ENCODE results near the gene ENDOG. TPM values are rescaled to one million over a fixed set of nuclear protein-coding genes. Genes with fewer than 3 reads are reported as not detected.
A peak's percentile ranks its signal among the peaks of the same experiment; 100 is the strongest.
"Not testable (repeated sequence)": the region's sequence is repeated elsewhere in the genome, so short reads cannot be mapped to it uniquely, and the experiment has no call there.

ENDOG gene
- polyA plus RNA-seq, 3 donors from 2014 or later, result 18.4 to 34.0 (median 24.7) TPM

DNA sequence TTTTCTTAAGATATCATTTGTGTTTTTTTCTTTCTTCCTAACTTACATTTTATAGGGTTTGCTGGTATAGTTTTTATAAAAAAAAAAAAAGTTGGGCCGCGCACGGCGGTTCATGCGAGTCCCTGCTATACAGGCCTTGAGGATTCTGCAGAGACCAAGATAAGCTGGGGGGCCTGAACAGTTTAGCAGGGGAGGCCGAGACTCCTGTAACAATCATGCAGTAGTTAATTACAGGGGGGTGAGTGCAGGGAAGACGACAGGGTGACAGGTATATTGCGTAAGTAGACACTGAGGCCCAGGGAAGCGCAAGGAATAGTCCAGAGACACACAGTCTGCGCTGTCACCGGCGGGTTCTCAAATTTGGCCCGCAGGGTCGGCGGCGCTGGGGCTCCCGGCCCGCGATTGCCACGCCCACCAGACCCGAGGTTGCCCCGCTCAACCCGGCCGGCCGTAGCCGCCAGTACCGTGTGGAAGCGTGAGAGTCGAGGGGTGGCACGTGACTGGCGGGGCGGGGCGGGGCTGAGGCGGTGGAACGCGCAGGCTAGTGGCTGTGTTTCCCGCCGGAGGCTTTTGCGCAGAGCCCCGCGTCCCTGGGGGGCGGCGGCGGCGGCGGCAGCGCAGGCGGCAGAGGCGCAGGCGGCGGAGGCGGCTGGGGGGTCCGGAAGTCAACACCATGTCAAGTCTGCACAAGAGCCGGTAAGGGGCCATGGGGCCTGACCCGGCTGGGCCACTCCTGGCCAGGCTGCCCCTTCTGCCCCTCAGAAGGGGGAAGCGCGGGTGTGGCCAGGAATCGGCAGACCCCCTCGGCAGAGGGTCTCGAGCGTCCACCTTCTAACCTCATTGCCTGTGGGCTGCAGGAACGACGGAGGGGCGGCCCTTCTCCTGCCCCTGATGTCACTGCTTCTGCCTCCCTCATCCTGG, 31.4 kb upstream of the ENDOG start, which contains the start of gene TBC1D13:
TBC1D13 (plus strand) TSS at position 573 of the 921 bp plus-strand sequence; CDS start at position 674, 101 bp downstream.
- Mint-ChIP-seq H3K4me3 (peak within 1 kb of the TSS; percentile 87 to 92 (median 90)), H3K36me3 (no peaks in the 10 kb centered on the region), H3K9me3 (no peaks in the 10 kb centered on the region), H3K27ac (peak within 1 kb of the TSS; percentile 80 to 95 (median 94)), H3K4me1 (peaks cover 21 to 28% of the 10 kb centered on the region in 2 donors), H3K27me3 (ENCODE audit: low read depth in 3 of 3) (peaks cover 0 to 7% (median 0%) of the 10 kb centered on the region in 3 donors)
- DNase-seq, result peak; percentile 91 to 92 (median 92)

GRCh38 chr9:128787659-128788058, 30.6 kb upstream of the ENDOG start:
- no peak for DNase-seq
- peaks cover 0 to under 1% (median under 1%) of the 10 kb centered on the region in 3 donors for H3K36me3 Mint-ChIP-seq
- peak overlapping the region; percentile 87 to 92 (median 90) for H3K4me3 Mint-ChIP-seq
- peaks cover 21 to 28% of the 10 kb centered on the region in 2 donors for H3K4me1 Mint-ChIP-seq
- peak overlapping the region; percentile 80 to 95 (median 94) for H3K27ac Mint-ChIP-seq
- peaks cover 0 to 7% (median 0%) of the 10 kb centered on the region in 3 donors for H3K27me3 Mint-ChIP-seq (ENCODE audit: low read depth in 3 of 3)
- H3K9me3 Mint-ChIP-seq, result no peaks in the 10 kb centered on the region

GRCh38 chr9:128788445-128788844, 29.9 kb upstream of the ENDOG start:
- Mint-ChIP-seq H3K27ac (peak overlapping the region; percentile 53 to 95 (median 86)), H3K4me3 (peak overlapping the region; percentile 87 to 92 (median 90)), H3K9me3 (no peaks in the 10 kb centered on the region), H3K4me1 (peaks cover 21 to 36% of the 10 kb centered on the region in 2 donors), H3K36me3 (peaks cover 0 to 9% (median 4%) of the 10 kb centered on the region in 3 donors), H3K27me3 (ENCODE audit: low read depth in 3 of 3) (peaks cover 0 to 7% (median 0%) of the 10 kb centered on the region in 3 donors)
- no peak for DNase-seq

DNA sequence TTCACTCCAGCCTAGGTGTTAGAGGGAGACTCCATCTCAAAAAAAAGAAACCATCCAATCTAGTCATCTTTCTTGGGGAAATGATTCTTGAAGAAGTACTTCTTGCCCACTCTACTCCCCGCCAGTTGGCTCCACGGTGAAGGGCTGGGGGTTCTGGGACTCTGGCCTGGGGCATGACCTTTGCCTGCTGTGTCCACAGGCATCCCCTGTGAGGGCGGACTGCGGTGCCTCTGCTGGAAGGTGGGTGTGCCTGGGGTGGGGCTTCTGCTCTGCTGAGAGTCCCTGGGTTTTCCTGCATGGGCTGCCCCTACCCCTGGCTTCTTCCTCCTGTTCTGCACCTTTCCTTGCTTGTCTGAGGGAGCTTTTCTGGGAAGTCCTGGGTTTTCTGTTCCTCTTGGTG, 27.8 kb upstream of the ENDOG start:
- Mint-ChIP-seq H3K36me3 (peaks cover 4 to 14% (median 5%) of the 10 kb centered on the region in 3 donors), H3K4me1 (peaks cover 21 to 42% of the 10 kb centered on the region in 2 donors), H3K9me3 (no peaks in the 10 kb centered on the region), H3K4me3 (peak overlapping the region in 1 of 5 donors; percentile 3), H3K27ac (peak overlapping the region in 1 of 6 donors; percentile 61), H3K27me3 (ENCODE audit: low read depth in 3 of 3) (peaks cover 0 to 6% (median 0%) of the 10 kb centered on the region in 3 donors)
- DNase-seq, result no peak

- peaks cover 18 to 42% of the 10 kb centered on the region in 2 donors for H3K4me1 Mint-ChIP-seq
- H3K4me3 Mint-ChIP-seq, result no peak overlapping the region
- no peak overlapping the region for H3K27ac Mint-ChIP-seq
- H3K27me3 Mint-ChIP-seq (ENCODE audit: low read depth in 3 of 3), result no peaks in the 10 kb centered on the region
- no peaks in the 10 kb centered on the region for H3K9me3 Mint-ChIP-seq
- H3K36me3 Mint-ChIP-seq, result peaks cover 4 to 14% (median 5%) of the 10 kb centered on the region in 3 donors
- no peak for DNase-seq
Measured at GRCh38 chr9:128792134-128792533, 26.2 kb upstream of the ENDOG start.

DNA sequence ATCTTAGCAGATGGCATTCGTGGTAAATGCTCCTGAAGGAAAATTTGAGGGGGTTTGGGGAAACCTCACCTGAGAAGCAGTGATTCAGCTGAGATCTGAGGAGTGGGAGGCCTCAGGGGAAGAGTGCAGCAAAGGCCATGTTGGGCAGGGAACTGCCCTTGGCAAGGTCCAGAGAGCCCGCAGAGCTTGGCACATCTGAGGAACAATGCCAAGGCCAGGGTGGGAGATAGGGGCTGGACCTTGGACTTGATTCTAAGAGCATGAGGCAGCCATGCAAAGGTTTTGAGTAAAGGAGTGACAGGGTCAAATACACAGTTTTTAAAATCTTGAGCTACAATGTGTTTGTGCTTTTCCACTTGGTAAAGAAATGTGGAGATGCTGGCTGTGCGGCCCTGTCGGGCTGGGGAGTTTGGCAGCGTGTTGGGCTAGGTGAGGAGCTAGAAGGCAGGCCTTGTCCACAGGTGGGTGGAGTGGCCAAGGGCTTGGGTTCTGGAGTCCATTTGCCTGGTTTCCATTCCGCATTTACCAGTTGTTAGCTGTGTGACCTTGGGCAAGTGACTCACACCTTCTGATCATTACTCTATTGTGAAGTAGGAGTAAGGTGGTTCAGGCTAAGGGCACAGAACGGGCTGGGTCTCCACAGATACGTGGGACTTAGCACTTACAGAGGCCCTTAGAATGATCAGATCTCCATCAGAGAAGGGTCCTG, 25.2 kb upstream of the ENDOG start:
- DNase-seq, result no peak
- Mint-ChIP-seq H3K9me3 (no peaks in the 10 kb centered on the region), H3K27ac (peak overlapping the region in 2 of 6 donors; percentile 24 to 65), H3K36me3 (peaks cover 4 to 14% (median 5%) of the 10 kb centered on the region in 3 donors), H3K4me1 (peaks cover 9 to 34% of the 10 kb centered on the region in 2 donors), H3K27me3 (ENCODE audit: low read depth in 3 of 3) (no peaks in the 10 kb centered on the region), H3K4me3 (no peak overlapping the region)

DNA sequence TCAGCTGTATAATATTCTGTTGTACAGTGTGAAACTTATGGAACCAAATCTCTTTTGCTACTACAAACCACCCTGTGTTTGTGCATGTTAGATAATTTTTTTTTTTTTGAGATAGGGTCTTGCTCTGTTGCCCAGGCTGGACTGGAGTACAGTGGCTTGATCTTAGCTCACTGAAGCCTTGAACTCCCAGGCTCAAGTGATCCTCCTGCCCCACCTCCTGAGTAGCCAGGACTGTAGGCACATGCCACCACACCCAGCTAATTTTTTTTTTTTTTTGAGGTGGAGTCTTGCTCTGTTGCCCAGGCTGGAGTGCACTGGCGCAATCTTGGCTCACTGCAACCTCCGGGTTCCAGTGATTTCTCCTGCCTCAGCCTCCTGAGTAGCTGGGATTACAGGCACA, 23.3 kb upstream of the ENDOG start:
- not testable (repeated sequence) for H3K9me3 Mint-ChIP-seq; DNase-seq; H3K4me3 Mint-ChIP-seq; H3K27me3 Mint-ChIP-seq (ENCODE audit: low read depth in 3 of 3)
- H3K27ac Mint-ChIP-seq, result peak overlapping the region in 1 of 6 donors; percentile 40
- peaks cover 0 to 19% of the 10 kb centered on the region in 2 donors for H3K4me1 Mint-ChIP-seq
- H3K36me3 Mint-ChIP-seq, result peaks cover 5 to 23% (median 8%) of the 10 kb centered on the region in 3 donors

GRCh38 chr9:128798896-128799295, 19.4 kb upstream of the ENDOG start:
- no peaks in the 10 kb centered on the region for H3K9me3 Mint-ChIP-seq
- peaks cover 11 to 36% (median 12%) of the 10 kb centered on the region in 3 donors for H3K36me3 Mint-ChIP-seq
- H3K27me3 Mint-ChIP-seq (ENCODE audit: low read depth in 3 of 3), result peaks cover 0 to 3% (median 0%) of the 10 kb centered on the region in 3 donors
- H3K27ac Mint-ChIP-seq, result peak overlapping the region in 2 of 6 donors; percentile 23 to 59
- H3K4me3 Mint-ChIP-seq, result no peak overlapping the region
- H3K4me1 Mint-ChIP-seq, result peaks cover 0 to 1% of the 10 kb centered on the region in 2 donors
- DNase-seq, result no peak

GRCh38 chr9:128800061-128800460, 18.2 kb upstream of the ENDOG start:
- Mint-ChIP-seq H3K9me3 (no peaks in the 10 kb centered on the region), H3K27ac (no peak overlapping the region), H3K4me1 (no peaks in the 10 kb centered on the region), H3K4me3 (no peak overlapping the region), H3K36me3 (peaks cover 11 to 36% (median 11%) of the 10 kb centered on the region in 3 donors), H3K27me3 (ENCODE audit: low read depth in 3 of 3) (peaks cover 0 to 3% (median 0%) of the 10 kb centered on the region in 3 donors)
- no peak for DNase-seq

- H3K9me3 Mint-ChIP-seq, result no peaks in the 10 kb centered on the region
- H3K27ac Mint-ChIP-seq, result peak overlapping the region in 1 of 6 donors; percentile 39
- H3K36me3 Mint-ChIP-seq, result peaks cover 11 to 36% (median 11%) of the 10 kb centered on the region in 3 donors
- H3K4me3 Mint-ChIP-seq, result no peak overlapping the region
- DNase-seq, result no peak
- H3K27me3 Mint-ChIP-seq (ENCODE audit: low read depth in 3 of 3), result peaks cover 0 to 4% (median 0%) of the 10 kb centered on the region in 3 donors
- H3K4me1 Mint-ChIP-seq, result no peaks in the 10 kb centered on the region
Measured at GRCh38 chr9:128802482-128802881, 15.8 kb upstream of the ENDOG start.

DNA sequence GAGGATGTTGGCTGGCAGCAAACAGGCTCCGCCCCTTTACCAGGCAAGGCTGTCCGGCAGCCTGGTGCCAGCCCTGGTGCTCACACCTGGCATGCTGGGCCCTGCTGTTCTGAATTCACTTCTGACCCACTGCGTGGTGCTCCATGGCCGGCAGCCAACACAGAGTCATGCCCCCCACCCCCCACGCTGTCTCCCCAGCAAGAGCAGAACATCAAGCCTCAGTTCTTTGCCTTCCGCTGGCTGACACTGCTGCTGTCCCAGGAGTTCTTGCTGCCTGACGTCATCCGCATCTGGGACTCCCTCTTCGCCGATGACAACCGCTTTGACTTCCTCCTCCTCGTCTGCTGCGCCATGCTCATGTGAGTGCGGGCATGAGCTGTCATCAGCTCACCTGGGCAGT, 12.6 kb upstream of the ENDOG start:
- peaks cover 7 to 28% (median 10%) of the 10 kb centered on the region in 3 donors for H3K36me3 Mint-ChIP-seq
- no peaks in the 10 kb centered on the region for H3K9me3 Mint-ChIP-seq
- no peak overlapping the region for H3K4me3 Mint-ChIP-seq
- H3K27ac Mint-ChIP-seq, result no peak overlapping the region
- peaks cover 0 to 4% (median 0%) of the 10 kb centered on the region in 3 donors for H3K27me3 Mint-ChIP-seq (ENCODE audit: low read depth in 3 of 3)
- no peak for DNase-seq
- H3K4me1 Mint-ChIP-seq, result no peaks in the 10 kb centered on the region

DNA sequence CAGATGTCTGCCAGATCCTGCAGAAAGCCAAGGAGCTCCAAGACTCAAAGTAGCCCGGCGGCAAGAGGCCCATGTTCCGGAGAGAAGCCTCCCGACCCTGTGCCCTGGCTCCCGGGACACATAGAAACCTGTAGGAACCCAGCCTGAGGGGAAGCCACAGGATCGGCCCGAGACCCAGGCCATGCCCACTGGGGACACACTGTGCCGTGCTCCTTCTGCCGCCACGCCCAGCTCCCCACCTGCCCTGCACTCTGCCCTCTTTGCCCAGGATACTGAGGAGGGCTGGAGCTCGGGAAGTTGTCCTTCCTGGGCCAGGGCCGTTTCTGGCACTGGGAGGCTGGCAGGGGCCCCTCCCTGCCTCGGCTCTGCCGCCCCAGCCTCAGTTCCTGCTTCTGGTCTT, 10.5 kb upstream of the ENDOG start:
- H3K36me3 Mint-ChIP-seq, result peaks cover 6 to 18% (median 7%) of the 10 kb centered on the region in 3 donors
- peaks cover 0 to 1% (median 0%) of the 10 kb centered on the region in 3 donors for H3K27me3 Mint-ChIP-seq (ENCODE audit: low read depth in 3 of 3)
- H3K4me3 Mint-ChIP-seq, result no peak overlapping the region
- no peaks in the 10 kb centered on the region for H3K4me1 Mint-ChIP-seq
- DNase-seq, result no peak
- H3K9me3 Mint-ChIP-seq, result no peaks in the 10 kb centered on the region
- peak overlapping the region in 2 of 6 donors; percentile 34 to 46 for H3K27ac Mint-ChIP-seq

DNA sequence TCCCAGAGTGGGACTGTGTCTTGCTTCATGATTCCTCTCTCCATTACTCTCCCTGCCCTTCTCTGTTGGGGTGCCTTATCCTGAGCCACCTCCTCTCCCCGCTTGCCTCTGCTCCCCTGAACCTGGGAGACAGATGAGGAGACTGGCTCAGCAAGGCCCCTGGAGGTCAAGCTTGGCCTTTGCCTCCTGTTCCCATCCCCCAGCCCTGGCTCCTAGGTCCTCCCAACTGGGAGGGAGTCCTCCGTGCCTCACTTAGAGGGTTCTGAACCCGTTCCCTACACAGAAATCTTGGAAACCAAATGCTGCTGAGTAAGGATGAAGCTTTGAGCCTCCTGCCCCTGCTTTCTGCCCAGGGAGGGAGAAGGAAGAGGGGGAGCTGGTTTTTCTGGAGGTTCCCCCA, 9.8 kb upstream of the ENDOG start:
- no peaks in the 10 kb centered on the region for H3K4me1 Mint-ChIP-seq
- peaks cover 0 to 1% (median 0%) of the 10 kb centered on the region in 3 donors for H3K27me3 Mint-ChIP-seq (ENCODE audit: low read depth in 3 of 3)
- H3K36me3 Mint-ChIP-seq, result peaks cover 3 to 10% (median 4%) of the 10 kb centered on the region in 3 donors
- H3K27ac Mint-ChIP-seq, result peak overlapping the region in 2 of 6 donors; percentile 35 to 56
- H3K9me3 Mint-ChIP-seq, result no peaks in the 10 kb centered on the region
- H3K4me3 Mint-ChIP-seq, result no peak overlapping the region
- DNase-seq, result no peak
